ENCODE measurements around the gene AQP12A.
"Not testable (repeated sequence)": the region's sequence is repeated elsewhere in the genome, so short reads cannot be mapped to it uniquely, and the experiment has no call there.

Gene AQP12A

GRCh38 chr2:240662681-240663080 lies 29.0 kb upstream of the AQP12A start:
- DNase-seq (ENCODE audit: low spot score) = no peak

DNA sequence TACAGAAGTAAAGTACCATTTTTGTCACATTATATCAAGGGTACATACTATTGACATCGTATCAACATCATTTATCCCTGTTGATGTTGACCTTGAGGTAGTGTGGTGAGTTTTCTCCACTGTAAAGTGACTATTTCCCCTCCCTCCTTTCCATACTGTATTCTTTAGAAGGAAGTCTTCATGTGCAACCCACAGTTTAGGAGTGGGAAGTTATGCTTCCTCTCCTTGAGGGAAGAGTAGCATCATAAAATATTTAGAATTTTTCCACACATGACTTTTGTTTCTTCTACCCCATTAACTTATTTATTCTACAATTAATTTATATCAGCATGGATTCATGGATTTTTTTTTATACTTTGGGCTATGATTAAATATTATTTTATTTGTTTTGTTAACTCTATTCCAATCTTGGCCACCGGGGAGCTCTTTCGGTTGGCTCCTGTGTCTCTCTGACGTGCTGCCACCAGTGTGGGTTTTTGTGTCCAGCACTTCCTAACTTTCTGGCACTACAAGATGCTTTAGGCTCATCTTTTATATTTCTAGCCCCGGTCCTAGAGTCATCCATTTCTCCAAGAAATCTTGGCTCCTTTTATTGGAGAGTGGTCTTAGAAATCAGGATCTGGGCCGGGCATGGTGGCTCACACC lies 28.0 kb upstream of the AQP12A start:
- no peak for DNase-seq (ENCODE audit: low spot score)

- no peak for DNase-seq (ENCODE audit: low spot score)
Observed at GRCh38 chr2:240664622-240665021, 27.0 kb upstream of the AQP12A start.

DNA sequence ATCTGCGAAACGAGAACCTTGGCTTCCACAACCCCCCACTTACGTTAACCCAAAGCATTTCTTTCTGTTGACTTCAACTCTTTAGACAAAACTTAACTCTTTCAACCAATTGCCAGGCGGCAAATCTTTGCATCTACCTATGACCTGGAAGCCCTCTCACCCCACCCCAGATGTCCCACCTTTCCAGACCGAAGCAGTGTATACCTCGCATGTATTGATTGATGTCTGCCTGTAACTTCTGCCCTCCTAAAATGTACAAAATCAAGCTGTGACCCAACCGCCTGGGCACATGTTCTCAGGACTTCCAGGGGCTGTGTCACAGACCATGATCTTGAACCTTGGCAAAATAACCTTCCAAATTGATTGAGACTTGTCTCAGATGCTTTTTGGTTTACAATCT lies 21.3 kb upstream of the AQP12A start:
- no peak for DNase-seq (ENCODE audit: low spot score)

DNA sequence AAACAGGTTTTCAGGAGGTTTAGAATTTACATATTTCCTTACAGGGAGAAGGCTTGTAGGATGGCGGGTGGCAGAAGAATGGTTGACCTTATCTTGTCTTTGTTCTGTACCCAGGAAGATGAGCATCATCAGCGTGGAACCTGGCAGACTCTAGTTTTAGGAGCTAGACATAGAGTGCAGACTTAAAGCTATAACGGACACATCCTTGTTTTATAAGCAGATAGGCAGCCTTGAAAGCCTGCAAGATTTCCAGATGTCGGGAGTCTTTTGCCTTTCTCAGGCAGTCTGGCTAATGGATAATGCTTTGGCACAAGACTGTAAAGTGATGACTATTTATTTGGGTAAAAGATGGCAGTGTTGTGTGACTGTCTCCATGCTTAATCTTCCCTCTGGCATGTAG lies 20.7 kb upstream of the AQP12A start:
- no peak for DNase-seq (ENCODE audit: low spot score)

GRCh38 chr2:240672076-240672700 lies 19.5 kb upstream of the AQP12A start:
- DNase-seq (ENCODE audit: low spot score) = no peak

DNA sequence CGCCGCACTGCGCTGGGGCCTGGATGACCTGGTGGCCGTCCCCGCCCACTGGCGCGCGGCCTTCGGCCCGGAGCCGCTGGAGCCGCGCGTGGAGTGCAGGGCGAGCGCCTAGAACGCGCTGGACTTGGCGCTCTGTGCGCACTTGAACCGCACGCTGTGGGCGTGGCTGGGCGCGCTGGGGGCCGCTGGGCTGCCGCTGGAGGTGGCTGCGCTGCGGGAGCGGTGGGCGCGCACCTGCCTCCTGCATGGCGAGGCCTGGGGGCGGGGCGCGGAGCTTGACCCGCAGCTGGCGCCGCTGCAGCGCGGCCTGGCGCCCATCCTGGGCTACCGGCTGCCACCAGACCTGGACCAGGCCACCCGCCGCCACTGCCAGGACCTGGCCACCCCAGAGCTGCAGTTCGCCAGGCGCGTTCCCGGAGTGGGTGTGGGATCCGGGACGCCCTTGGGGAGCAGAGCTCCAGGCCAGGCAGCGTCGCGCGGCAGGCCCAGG lies 18.9 kb upstream of the AQP12A start:
- DNase-seq (ENCODE audit: low spot score) = no peak

DNA sequence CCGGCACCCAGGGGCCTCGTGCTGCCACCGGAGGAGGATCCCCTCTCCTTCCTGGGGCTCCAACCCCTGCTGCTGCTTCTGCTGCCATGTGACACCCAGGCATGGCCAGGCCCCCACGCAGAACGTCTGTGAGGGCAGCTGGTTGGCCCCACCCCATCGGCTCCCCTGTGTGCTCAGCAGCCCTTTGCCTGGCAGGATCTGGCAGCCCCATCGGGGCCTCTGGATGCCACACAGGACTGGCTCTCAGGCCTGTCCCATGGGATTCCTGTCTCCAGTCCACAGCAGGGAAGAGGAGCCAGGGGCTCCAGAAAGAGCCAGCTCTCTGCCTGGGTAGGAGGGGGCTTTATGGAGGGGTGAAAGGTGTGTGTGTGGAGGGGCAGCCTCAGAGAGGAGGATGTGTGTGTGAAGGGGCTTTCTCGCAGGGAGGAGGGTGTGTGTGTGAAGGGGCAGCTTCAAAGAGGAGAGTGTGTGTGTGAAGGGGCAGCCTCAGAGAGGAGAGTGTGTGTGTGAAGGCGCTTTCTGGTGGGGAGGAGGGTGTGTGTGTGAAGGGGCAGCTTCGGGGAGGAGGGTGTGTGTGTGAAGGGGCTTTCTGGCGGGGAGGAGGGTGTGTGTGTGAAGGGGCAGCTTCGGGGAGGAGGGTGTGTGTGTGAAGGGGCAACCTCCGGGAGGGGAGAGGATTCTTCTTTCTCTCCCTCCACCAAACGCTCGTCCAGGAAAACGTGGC lies 17.0 kb upstream of the AQP12A start:
- not testable (repeated sequence) for DNase-seq (ENCODE audit: low spot score)

GRCh38 chr2:240675345-240675744 lies 16.3 kb upstream of the AQP12A start:
- not testable (repeated sequence) for DNase-seq (ENCODE audit: low spot score)

DNA sequence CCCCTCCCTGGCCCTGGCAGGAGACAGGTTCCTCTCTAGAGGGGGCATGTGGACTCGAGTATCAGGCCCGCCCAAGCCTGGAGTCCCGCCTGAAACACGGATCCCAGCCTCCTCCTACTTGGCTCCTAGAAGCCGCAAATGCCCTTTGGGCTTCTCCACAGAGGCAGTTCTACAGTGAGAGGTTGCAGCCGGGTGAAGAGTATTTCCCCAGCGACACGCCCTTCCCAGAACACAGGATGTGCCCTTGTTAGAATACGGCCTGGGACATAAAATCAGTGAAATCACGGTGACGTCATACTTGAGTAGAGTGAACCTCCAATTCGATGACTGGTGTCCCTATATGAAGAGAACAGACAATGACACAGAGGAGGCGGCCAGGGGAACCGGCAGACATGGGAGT lies 13.6 kb upstream of the AQP12A start:
- DNase-seq (ENCODE audit: low spot score) = not testable (repeated sequence)

- not testable (repeated sequence) for DNase-seq (ENCODE audit: low spot score)
Observed at GRCh38 chr2:240678909-240679308, 12.8 kb upstream of the AQP12A start.

DNA sequence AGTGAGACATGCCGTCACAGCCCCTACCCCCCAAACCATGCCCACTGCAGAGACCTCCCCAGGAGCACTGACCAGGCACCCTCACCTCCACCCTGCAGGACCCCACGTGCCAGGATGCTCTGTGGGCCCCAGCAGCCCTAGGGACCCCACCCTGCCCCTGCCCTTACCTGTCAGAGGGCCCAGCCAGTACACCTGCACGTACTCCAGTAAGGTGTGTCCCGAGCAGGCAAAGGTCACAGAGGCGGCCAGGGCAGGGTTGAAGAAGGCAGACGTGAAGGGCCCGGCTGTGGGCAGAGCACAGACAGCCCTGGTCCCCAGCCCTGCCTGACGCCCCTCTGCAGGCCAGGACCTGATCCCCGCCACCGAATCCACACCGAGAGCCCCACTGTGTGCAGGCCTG lies 11.5 kb upstream of the AQP12A start:
- DNase-seq (ENCODE audit: low spot score) = not testable (repeated sequence)

DNA sequence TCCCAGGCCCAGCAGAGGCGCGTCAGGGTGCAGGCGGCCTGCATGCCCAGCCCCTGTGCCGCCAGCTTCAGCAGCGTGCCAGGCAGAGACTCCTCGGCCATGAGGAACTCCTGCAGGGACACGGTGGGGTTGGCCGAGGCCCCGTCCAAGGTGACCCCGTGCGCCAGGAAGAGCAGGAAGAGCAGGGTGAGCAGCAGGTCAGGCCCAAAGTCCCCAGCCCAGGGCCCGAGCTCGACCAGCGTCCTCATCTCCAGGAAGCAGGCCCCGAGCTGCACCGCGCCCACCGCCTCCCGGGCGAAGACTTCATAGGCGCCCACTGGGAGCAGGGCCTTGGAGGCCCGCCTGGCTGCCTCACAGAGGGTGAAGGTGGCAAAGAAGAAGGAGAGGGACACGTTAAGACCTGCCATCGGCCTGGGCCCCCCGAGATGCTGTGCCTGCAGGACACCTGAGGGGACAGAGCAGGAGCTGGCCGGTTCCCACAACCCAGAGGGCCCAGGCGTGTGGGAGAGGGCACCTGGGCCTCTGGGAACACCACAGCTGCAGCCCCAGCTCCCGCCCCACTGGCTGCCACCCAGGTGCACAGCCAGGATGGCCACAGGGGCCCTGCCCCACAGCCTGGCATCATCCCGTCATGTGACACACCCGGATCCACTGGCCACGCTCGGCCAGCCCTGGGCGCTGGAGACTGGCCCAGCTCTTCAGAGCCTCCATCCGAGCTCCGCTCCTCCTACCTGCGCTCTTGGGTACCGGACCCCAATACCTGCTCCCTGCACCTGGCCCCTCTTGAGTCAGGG lies 9.0 kb upstream of the AQP12A start, which contains the start of gene AQP12B:
Gene AQP12B (minus strand): TSS at position 455 of the 794 bp plus-strand sequence. CDS start 48 bp downstream, at position 407.
- DNase-seq (ENCODE audit: low spot score) = not testable (repeated sequence)

GRCh38 chr2:240683329-240683979 lies 8.2 kb upstream of the AQP12A start:
- not testable (repeated sequence) for DNase-seq (ENCODE audit: low spot score)

- not testable (repeated sequence) for DNase-seq (ENCODE audit: low spot score)
Observed at GRCh38 chr2:240683980-240684728, 7.5 kb upstream of the AQP12A start.

DNA sequence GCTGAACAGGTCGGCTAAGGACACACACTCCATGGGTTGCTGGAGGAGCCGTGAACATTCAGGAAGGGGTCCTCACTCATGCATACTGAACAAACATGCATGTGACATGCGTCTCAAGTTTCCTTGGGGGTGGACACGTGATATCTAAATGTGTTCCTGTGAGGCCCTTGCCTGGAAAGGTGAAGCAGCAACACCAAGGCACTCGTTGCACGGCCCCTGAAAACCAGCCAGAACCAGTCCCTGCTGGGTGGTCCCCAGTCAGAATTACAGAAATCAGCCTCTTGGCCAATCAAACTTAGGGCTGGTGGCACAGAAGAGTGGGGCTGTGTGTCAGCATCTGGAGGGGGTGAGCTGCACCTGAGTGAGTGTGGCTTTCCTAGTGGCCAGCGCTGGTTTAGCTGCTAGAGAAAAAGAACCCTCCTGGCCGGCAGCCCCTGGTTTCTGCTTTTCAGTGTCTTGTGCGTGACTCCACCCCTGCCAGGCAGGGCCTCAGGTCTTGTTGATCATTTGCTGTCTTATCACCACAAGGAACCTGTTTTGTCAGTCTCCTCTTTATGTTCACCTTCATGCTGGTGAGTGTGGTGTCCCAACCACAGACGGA lies 5.8 kb upstream of the AQP12A start:
- no peak for DNase-seq (ENCODE audit: low spot score)

DNA sequence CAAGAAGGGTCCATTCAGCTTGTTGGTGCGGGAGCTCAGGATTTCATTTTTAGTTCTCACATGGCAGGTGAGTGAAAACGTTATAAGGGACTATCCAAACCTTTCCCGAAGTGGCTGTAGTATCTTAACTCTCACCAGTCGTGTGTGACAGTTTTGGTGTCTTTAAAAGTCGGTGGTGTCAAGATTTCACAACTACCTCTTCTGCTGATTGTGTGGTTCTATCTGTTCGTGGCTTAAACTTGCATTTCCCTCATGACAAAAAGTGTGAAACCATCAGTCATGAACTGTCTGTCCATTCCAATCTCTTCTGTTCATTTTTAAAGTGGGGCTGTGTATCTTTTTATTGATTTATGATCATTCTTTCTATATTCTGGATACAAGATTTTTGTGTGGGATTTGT lies 5.2 kb upstream of the AQP12A start:
- DNase-seq (ENCODE audit: low spot score) = no peak

- DNase-seq (ENCODE audit: low spot score) = no peak
Observed at GRCh38 chr2:240687045-240687740, 4.5 kb upstream of the AQP12A start.

- DNase-seq (ENCODE audit: low spot score) = no peak
Observed at GRCh38 chr2:240687741-240688552, 3.7 kb upstream of the AQP12A start.

Measured in globus pallidus (tissue), 1 donor.